Type B pancreatic cell (in vitro differentiated cells): ENCODE results near the gene MPZ. TPM values are rescaled to one million over a fixed set of nuclear protein-coding genes. Genes with fewer than 3 reads are reported as not detected.
"Not testable (repeated sequence)": the region's sequence is repeated elsewhere in the genome, so short reads cannot be mapped to it uniquely, and the experiment has no call there.

Source experiments
- DNase-seq: peaks from one replicate; pipeline ENCODE4 v3.0.0; 2021; ENCODE audit warnings: mixed read lengths; ENCODE audit not compliant: unreplicated experiment; ENCODE audit errors: extremely low spot score
- H3K27ac Mint-ChIP-seq: 2 replicates; pipeline ENCODE4 v1.8.0; 2021; ENCODE audit warnings: mild to moderate bottlenecking, mixed read lengths
- H3K27me3 Mint-ChIP-seq: 2 replicates; pipeline ENCODE4 v1.8.0; 2021; ENCODE audit warnings: mixed read lengths
- H3K36me3 Mint-ChIP-seq: 2 replicates; pipeline ENCODE4 v1.8.0; 2021; ENCODE audit warnings: mixed read lengths
- H3K4me1 Mint-ChIP-seq: one replicate; pipeline ENCODE4 v1.8.0; 2021; ENCODE audit warnings: mixed read lengths; ENCODE audit not compliant: unreplicated experiment
- H3K4me3 Mint-ChIP-seq: 2 replicates; pipeline ENCODE4 v1.8.0; 2021; ENCODE audit warnings: mild to moderate bottlenecking, mixed read lengths
- H3K9me3 Mint-ChIP-seq: 2 replicates; pipeline ENCODE4 v1.8.0; 2021; ENCODE audit warnings: mixed read lengths
- CTCF ChIP-seq: fragments of 200-600 bp; sonication (generic); conservative IDR thresholded peaks from 2 replicates; pipeline ENCODE4 v1.5.0; 2021; ENCODE audit warnings: antibody characterized with exemption, mild to moderate bottlenecking
- total RNA-seq: library from RNA; stranded (reverse); gene quantifications from 2 replicates; pipeline ENCODE4 v1.2.1, GENCODE V29; 2021; ENCODE audit warnings: low replicate concordance

The MPZ gene
- total RNA-seq, 1 donor from 2014 or later: 3.6 TPM

DNA sequence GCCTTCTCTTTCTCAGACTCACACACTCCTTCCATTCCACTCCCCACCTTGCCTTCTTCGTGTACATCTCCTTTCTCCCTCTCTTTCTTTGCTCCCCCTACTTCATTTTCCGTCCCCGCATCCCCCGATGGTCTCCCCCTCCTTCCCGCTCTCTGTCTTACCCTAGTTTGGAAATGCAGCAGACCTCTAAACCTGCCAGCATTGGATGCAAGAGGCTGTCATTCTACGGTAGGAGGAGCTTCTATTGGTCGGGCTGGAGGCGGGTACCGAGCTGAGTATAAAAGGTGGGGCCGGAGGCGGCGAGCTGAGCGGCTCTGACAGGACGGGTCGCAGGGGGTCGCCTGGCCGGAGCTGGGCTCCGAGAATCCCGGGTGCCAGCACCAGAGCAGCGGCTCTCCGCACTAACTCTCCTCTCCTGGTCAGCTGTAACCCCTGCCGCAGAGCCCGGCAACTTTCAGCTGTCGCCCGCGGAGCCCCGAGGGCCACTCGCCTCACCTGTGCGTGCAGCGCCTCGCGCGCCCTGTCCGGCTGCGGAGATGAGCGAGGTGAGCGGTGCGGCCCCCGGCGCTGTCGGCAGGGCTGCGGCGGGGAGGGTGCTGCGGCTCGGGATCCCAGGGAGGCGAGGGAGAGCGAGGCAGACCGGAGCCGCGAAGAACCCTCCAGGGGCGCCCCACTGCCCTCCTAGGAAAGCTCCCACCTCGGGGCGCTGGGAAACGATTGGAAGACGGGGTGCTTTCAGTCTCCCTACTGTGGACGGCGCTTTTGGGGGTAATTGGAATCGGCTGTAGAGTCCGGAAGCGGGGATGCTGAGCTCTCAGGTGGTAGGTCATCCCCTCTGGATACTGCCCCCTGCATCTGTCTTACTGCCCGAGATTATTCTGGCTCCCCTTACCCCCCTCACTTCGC is 51.1 kb downstream of the MPZ start, which contains the start of gene PCP4L1:
PCP4L1 (plus strand) TSS at position 307 of the 906 bp plus-strand sequence; CDS start at position 537, 230 bp downstream.
- Mint-ChIP-seq H3K36me3 (peaks cover 8% of the 10 kb centered on the region), H3K4me1 (peaks cover 18% of the 10 kb centered on the region), H3K9me3 (peaks cover 12% of the 10 kb centered on the region), H3K27me3 (peaks cover 53% of the 10 kb centered on the region), H3K27ac (peak within 1 kb of the TSS; percentile 69), H3K4me3 (peak within 1 kb of the TSS; percentile 82)
- peak; percentile 78 for DNase-seq
- TF ChIP-seq CTCF: no peak

GRCh38 chr1:161257109-161257508 is 52.7 kb downstream of the MPZ start:
- DNase-seq, H3K36me3 Mint-ChIP-seq: not testable (repeated sequence)
- Mint-ChIP-seq H3K27me3 (peaks cover 50% of the 10 kb centered on the region), H3K4me3 (peak overlapping the region; percentile 59), H3K9me3 (peaks cover 12% of the 10 kb centered on the region), H3K27ac (peak overlapping the region; percentile 74), H3K4me1 (peaks cover 18% of the 10 kb centered on the region)

- DNase-seq, H3K36me3 Mint-ChIP-seq: not testable (repeated sequence)
- peaks cover 40% of the 10 kb centered on the region for H3K27me3 Mint-ChIP-seq
- peaks cover 12% of the 10 kb centered on the region for H3K4me1 Mint-ChIP-seq
- peaks cover 12% of the 10 kb centered on the region for H3K9me3 Mint-ChIP-seq
- H3K27ac Mint-ChIP-seq: peak overlapping the region; percentile 74
- H3K4me3 Mint-ChIP-seq: peak overlapping the region; percentile 80
Measured at GRCh38 chr1:161255955-161256520, 53.7 kb downstream of the MPZ start.

GRCh38 chr1:161255302-161255701 is 54.5 kb downstream of the MPZ start:
- Mint-ChIP-seq H3K4me3 (peak overlapping the region; percentile 80), H3K27ac (peak overlapping the region; percentile 74), H3K27me3 (peaks cover 33% of the 10 kb centered on the region), H3K9me3 (peaks cover 12% of the 10 kb centered on the region)
- not testable (repeated sequence) for DNase-seq, H3K36me3 Mint-ChIP-seq, H3K4me1 Mint-ChIP-seq

Other genes starting within 250 kb of the MPZ start
- gene ARHGAP30, start 240.1 kb downstream of the MPZ start, total RNA-seq: 1.3 and 3.3 TPM in 2 replicates
- 57.7 and 193 TPM in 2 replicates for gene NECTIN4, start 220.4 kb downstream of the MPZ start, total RNA-seq
- 14.1 and 14.3 TPM in 2 replicates for gene KLHDC9, start 211.6 kb downstream of the MPZ start, total RNA-seq
- 41.1 and 50.9 TPM in 2 replicates for gene PFDN2, start 191.9 kb downstream of the MPZ start, total RNA-seq
- 42.4 and 47.5 TPM in 2 replicates for gene NIT1, start 191.9 kb downstream of the MPZ start, total RNA-seq
- 31.3 and 41.0 TPM in 2 replicates for gene DEDD, start 177.3 kb downstream of the MPZ start, total RNA-seq
- 90.3 and 103 TPM in 2 replicates for gene UFC1, start 156.0 kb downstream of the MPZ start, total RNA-seq
- 31.6 and 45.7 TPM in 2 replicates for gene USP21, start 150.5 kb downstream of the MPZ start, total RNA-seq
- gene PPOX, start 143.5 kb downstream of the MPZ start, total RNA-seq: 25.7 and 43.6 TPM in 2 replicates
- 42.4 and 48.5 TPM in 2 replicates for gene B4GALT3, start 132.5 kb downstream of the MPZ start, total RNA-seq
- gene ADAMTS4, start 110.9 kb downstream of the MPZ start, total RNA-seq: 0.10 and 2.5 TPM in 2 replicates
- gene NDUFS2, start 107.6 kb downstream of the MPZ start, total RNA-seq: 93.1 and 97.4 TPM in 2 replicates
- 0.80 TPM in 1 of 2 replicates, not detected in the other for gene FCER1G, start 94.7 kb downstream of the MPZ start, total RNA-seq
- 39.5 and 238 TPM in 2 replicates for gene APOA2, start 86.3 kb downstream of the MPZ start, total RNA-seq
- 13.6 and 13.7 TPM in 2 replicates for gene TOMM40L, start 83.9 kb downstream of the MPZ start, total RNA-seq
- not detected in 2 replicates for gene NR1I3, start 71.8 kb downstream of the MPZ start, total RNA-seq
- gene PCP4L1, start 51.2 kb downstream of the MPZ start, total RNA-seq: 1.0 and 3.4 TPM in 2 replicates
- 206 and 235 TPM in 2 replicates for gene SDHC, start 4.4 kb upstream of the MPZ start, total RNA-seq
- 0.76 and 13.5 TPM in 2 replicates for gene CFAP126, start 57.9 kb upstream of the MPZ start, total RNA-seq
- gene FCGR2A, start 195.5 kb upstream of the MPZ start, total RNA-seq: 0.62 and 2.1 TPM in 2 replicates
- 0.77 and 1.0 TPM in 2 replicates for gene HSPA6, start 214.6 kb upstream of the MPZ start, total RNA-seq
- 0.17 TPM in 1 of 2 replicates, not detected in the other for gene FCGR3A, start 239.8 kb upstream of the MPZ start, total RNA-seq